Nucleus accumbens (tissue), 56 donors: ENCODE measurements around the gene GGCX.
"Not testable (repeated sequence)": the region's sequence is repeated elsewhere in the genome, so short reads cannot be mapped to it uniquely, and the experiment has no call there.

Source experiments
- DNase-seq, 56 donors: peaks; one replicate each; lab custom pipeline; 2025; lab: John Stamatoyannopoulos, UW

GGCX gene

GRCh38 chr2:85577386-85578242, 16.3 kb upstream of the GGCX start, which contains the start of gene VAMP8:
Gene VAMP8, plus strand, starts transcription at chr2:85577586. Its CDS starts 61 bp downstream, at chr2:85577647.
- no peak for DNase-seq

- DNase-seq, result no peak
These were observed 15.7 kb upstream of the GGCX start for GRCh38 chr2:85577063-85577385.

GRCh38 chr2:85575739-85576138, 14.4 kb upstream of the GGCX start:
- DNase-seq, result no peak

- no peak for DNase-seq
These were observed 5.0 kb upstream of the GGCX start for GRCh38 chr2:85566265-85566664.

GRCh38 chr2:85564144-85564563, 2.9 kb upstream of the GGCX start:
- DNase-seq, result no peak

GRCh38 chr2:85560812-85561279, 447 bp downstream of the GGCX start:
- DNase-seq, result peak in 2 of 56 donors; percentile 56 to 70

- DNase-seq, result not testable (repeated sequence)
These were observed 928 bp downstream of the GGCX start for GRCh38 chr2:85560403-85560726.

- DNase-seq, result no peak
These were observed 3.1 kb downstream of the GGCX start for GRCh38 chr2:85558160-85558559.

- DNase-seq, result no peak
These were observed 4.2 kb downstream of the GGCX start for GRCh38 chr2:85557130-85557529.

- no peak for DNase-seq
These were observed 6.2 kb downstream of the GGCX start for GRCh38 chr2:85554980-85555612.

GRCh38 chr2:85553184-85553583, 8.1 kb downstream of the GGCX start:
- DNase-seq, result no peak

GRCh38 chr2:85551698-85552678, 9.3 kb downstream of the GGCX start:
- DNase-seq, result peak in 53 of 56 donors; percentile 12 to 89 (median 59)

- DNase-seq, result peak in 4 of 56 donors; percentile 7 to 32 (median 8)
These were observed 10.8 kb downstream of the GGCX start for GRCh38 chr2:85550486-85550885.

- no peak for DNase-seq
These were observed 11.5 kb downstream of the GGCX start for GRCh38 chr2:85549826-85550225.

- DNase-seq, result no peak
These were observed 12.2 kb downstream of the GGCX start for GRCh38 chr2:85549095-85549494.

- DNase-seq, result no peak
These were observed 12.7 kb downstream of the GGCX start for GRCh38 chr2:85548608-85548900.

- no peak for DNase-seq
These were observed 13.3 kb downstream of the GGCX start for GRCh38 chr2:85547859-85548607.

GRCh38 chr2:85547089-85547858, 14.0 kb downstream of the GGCX start:
- DNase-seq, result no peak

GRCh38 chr2:85545780-85546240, 15.5 kb downstream of the GGCX start:
- DNase-seq, result no peak
